Anterior cingulate cortex (tissue), 58 donors: ENCODE data around the gene AGR2.

ENCODE experiments used
- DNase-seq, 58 donors: peaks; one replicate each; lab custom pipeline; 2025; lab: John Stamatoyannopoulos, UW

AGR2 gene

DNA sequence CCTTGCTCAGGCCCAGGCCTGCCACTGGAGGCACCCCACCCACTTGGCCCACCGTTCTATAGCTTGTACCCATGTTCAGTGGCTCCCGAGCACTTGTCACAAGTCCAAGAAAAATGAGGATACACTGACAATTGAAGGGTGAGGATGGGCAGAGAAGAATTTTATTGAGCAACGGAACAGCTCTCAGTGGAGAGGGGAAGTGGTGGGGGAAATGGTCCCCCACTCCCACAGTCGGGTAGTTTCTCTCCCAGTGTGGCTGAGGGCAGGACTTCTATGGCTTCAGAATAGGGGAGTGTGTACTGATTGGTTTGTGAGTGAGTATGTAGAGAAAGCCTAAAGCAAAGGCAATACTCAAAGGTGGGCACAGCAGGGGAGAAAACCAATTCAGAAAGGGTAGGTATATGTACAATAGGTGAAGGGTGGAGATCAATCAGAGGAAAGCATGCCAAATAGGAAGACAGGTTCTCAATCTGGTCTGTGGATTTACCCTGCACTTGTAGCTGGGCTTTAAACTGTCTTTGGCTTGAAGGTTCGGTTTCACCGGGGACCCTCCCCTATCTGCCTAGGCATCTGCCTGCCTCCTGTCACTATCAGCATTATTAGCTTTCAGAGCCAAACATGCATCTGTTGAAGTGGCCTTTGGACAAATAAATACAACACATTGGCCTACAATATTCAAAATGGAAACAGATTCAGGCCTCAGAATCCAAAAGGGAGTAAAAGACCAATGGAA, 60.1 kb downstream of the AGR2 start:
- DNase-seq = no peak

DNA sequence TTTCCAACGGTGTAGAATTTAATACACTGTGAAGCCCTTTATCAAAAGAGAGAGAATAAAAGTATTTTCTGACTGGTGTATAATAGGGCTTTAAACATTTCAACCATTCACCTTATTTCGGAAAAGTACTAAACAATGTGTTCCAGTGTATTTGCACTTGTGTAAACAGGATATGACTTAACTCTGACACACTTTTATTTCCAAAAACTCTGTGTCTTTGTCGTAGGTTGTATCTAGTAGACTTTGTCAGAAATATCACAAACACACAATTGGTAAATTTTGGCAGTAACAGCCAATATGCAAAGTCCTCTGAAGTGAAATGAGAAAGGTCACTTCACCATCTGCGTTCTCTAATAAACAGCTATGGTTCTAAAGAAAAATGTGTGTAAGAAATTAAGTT, 61.6 kb downstream of the AGR2 start:
- DNase-seq = no peak

DNA sequence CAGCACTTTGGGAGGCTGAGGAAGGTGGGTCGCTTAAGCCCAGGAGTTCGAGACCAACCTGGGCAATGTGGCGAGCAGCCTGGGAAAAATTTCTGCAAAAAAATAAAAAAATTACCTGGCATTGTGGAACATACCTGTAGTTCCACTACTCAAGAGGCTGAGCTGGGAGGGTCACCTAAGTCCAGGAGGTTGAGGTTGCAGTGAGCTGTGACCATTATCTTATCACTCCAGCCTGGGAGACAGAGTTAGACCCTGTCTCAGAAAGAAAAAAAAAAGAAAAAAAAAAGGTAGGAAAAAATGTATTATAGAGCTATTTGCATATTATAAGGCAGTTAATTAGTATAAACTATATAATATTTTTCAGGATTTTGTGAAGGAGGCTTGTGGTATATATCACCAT, 62.3 kb downstream of the AGR2 start:
- DNase-seq = no peak
